ENCODE results near the gene ELK4. TPM values are rescaled to one million over a fixed set of nuclear protein-coding genes. Genes with fewer than 3 reads are reported as not detected.

The ELK4 gene
- polyA plus RNA-seq, 1 of the 3 experiments (the other 2 are of a cell fraction) = 2.6 TPM

DNA sequence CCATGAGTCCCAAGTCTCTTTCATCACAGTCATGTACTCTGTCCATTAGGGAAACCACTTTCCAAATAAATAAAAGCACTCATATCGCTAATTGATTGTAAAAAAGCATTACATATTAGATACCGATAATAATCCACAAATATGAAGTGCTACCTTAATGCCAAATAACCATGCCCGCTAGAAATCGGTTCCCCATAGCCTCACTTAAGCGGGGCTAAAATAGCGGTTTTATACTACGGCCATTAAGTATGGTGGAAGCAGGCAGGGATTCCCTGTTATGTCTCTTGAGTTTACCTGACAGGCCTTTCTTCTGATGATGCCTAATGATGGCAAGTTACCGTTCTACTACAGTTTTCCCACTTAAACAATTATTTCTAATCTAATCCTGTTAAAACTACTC lies 3.9 kb downstream of the ELK4 start:
- Histone ChIP-seq H2AFZ (ENCODE audit: low read depth) (no peak overlapping the region), H3K9me3 (no peaks in the 10 kb centered on the region), H3K9me2 (no peaks in the 10 kb centered on the region), H3K4me2 (no peak overlapping the region), H4K20me1 (ENCODE audit: insufficient read depth) (no peaks in the 10 kb centered on the region), H3K9ac (no peak overlapping the region), H3K27ac (ENCODE audit: low read depth in 2 of 2, low read length in 1 of 2) (no peak overlapping the region), H3F3A (replicated peaks; ENCODE audit: insufficient read depth) (peaks cover 13% of the 10 kb centered on the region), H3K4me3 (ENCODE audit: low read depth in 2 of 2, low read length in 1 of 2) (no peak overlapping the region), H3K36me3 (replicated peaks in 1 of 2; ENCODE audit: control insufficient read depth in 1 of 2, insufficient read depth in 2 of 2, low read length in 1 of 2) (peaks cover 5 to 7% of the 10 kb centered on the region in 2 experiments), H3K4me1 (ENCODE audit: control insufficient read depth in 1 of 2, insufficient read depth in 2 of 2, low read depth in 1 of 2, low read length in 1 of 2) (peaks cover 0 to 14% of the 10 kb centered on the region in 2 experiments; a peak in 2 of 4 replicates), H3K79me2 (ENCODE audit: insufficient read depth) (peaks cover 81% of the 10 kb centered on the region), H3K27me3 (ENCODE audit: insufficient read depth) (no peaks in the 10 kb centered on the region)
- 88% methylated on average over 8 of the region's 8 CpGs for WGBS (ENCODE audit: low lambda C conversion rate)
- POLR2A ChIA-PET = no interaction called here
- no peak for DNase-seq
- TF ChIP-seq JUND (IDR thresholded peaks at IDR 0.05) = no peak
- TF ChIP-seq EP300 (IDR thresholded peaks at IDR 0.05; ENCODE audit: borderline replicate concordance in 1 of 2, low read depth in 1 of 2, low read length in 1 of 2) = no peak
- TF ChIP-seq MEF2A (IDR thresholded peaks at IDR 0.05; ENCODE audit: borderline replicate concordance, low read depth) = no peak
- TF ChIP-seq GABPA (IDR thresholded peaks at IDR 0.05; ENCODE audit: low read depth) = no peak
- TF ChIP-seq YY1 (IDR thresholded peaks at IDR 0.05; ENCODE audit: low read depth) = no peak
- TF ChIP-seq MAX (IDR thresholded peaks at IDR 0.05; ENCODE audit: low read depth) = no peak
- no peak for TF ChIP-seq FOXM1 (IDR thresholded peaks at IDR 0.05; ENCODE audit: low read depth)
- TF ChIP-seq, protein P1, sequence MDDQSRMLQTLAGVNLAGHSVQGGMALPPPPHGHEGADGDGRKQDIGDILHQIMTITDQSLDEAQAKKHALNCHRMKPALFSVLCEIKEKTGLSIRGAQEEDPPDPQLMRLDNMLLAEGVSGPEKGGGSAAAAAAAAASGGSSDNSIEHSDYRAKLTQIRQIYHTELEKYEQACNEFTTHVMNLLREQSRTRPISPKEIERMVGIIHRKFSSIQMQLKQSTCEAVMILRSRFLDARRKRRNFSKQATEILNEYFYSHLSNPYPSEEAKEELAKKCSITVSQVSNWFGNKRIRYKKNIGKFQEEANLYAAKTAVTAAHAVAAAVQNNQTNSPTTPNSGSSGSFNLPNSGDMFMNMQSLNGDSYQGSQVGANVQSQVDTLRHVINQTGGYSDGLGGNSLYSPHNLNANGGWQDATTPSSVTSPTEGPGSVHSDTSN (IDR thresholded peaks at IDR 0.05) = no peak
- TF ChIP-seq RAD21 (IDR thresholded peaks at IDR 0.05; ENCODE audit: low read length) = no peak
- TF ChIP-seq RXRA (IDR thresholded peaks at IDR 0.05; ENCODE audit: borderline replicate concordance, low read depth) = no peak
- TF ChIP-seq NRF1 (IDR thresholded peaks at IDR 0.05; ENCODE audit: low read depth, low read length) = no peak
- TF ChIP-seq RFX5 (IDR thresholded peaks at IDR 0.05; ENCODE audit: low read length) = no peak
- no peak for TF ChIP-seq GATA2 (CRISPR knock-in tag; IDR thresholded peaks at IDR 0.05)
- TF ChIP-seq TAF1 (IDR thresholded peaks at IDR 0.05; ENCODE audit: borderline replicate concordance, low read depth, low read length) = no peak
- TF ChIP-seq NFIC (IDR thresholded peaks at IDR 0.05; ENCODE audit: borderline replicate concordance) = no peak
- TF ChIP-seq, protein P2, sequence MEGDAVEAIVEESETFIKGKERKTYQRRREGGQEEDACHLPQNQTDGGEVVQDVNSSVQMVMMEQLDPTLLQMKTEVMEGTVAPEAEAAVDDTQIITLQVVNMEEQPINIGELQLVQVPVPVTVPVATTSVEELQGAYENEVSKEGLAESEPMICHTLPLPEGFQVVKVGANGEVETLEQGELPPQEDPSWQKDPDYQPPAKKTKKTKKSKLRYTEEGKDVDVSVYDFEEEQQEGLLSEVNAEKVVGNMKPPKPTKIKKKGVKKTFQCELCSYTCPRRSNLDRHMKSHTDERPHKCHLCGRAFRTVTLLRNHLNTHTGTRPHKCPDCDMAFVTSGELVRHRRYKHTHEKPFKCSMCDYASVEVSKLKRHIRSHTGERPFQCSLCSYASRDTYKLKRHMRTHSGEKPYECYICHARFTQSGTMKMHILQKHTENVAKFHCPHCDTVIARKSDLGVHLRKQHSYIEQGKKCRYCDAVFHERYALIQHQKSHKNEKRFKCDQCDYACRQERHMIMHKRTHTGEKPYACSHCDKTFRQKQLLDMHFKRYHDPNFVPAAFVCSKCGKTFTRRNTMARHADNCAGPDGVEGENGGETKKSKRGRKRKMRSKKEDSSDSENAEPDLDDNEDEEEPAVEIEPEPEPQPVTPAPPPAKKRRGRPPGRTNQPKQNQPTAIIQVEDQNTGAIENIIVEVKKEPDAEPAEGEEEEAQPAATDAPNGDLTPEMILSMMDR (IDR thresholded peaks at IDR 0.05) = no peak
- no peak for TF ChIP-seq RCOR1 (IDR thresholded peaks at IDR 0.05; ENCODE audit: low read length)
- TF ChIP-seq, protein P3, sequence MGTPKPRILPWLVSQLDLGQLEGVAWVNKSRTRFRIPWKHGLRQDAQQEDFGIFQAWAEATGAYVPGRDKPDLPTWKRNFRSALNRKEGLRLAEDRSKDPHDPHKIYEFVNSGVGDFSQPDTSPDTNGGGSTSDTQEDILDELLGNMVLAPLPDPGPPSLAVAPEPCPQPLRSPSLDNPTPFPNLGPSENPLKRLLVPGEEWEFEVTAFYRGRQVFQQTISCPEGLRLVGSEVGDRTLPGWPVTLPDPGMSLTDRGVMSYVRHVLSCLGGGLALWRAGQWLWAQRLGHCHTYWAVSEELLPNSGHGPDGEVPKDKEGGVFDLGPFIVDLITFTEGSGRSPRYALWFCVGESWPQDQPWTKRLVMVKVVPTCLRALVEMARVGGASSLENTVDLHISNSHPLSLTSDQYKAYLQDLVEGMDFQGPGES (IDR thresholded peaks at IDR 0.05; ENCODE audit: low read depth, low read length) = no peak
- CTCF ChIA-PET = interaction anchor here (1.4 to 7.5 kb wide), 3 partner anchors 29 to 82 kb away, joined by 3 to 94 read pairs (median 6); no protein-coding TSS in a partner anchor

Measured in SK-N-SH (cell line).